SKM-1 (cell line): Measurements from ENCODE around the gene PPP6R3.
"Not testable (repeated sequence)": the region's sequence is repeated elsewhere in the genome, so short reads cannot be mapped to it uniquely, and the experiment has no call there.

Experiments
- DNase-seq: peaks from one replicate; lab custom pipeline; 2025; ENCODE audit not compliant: unreplicated experiment; lab: John Stamatoyannopoulos, UW

Gene PPP6R3

DNA sequence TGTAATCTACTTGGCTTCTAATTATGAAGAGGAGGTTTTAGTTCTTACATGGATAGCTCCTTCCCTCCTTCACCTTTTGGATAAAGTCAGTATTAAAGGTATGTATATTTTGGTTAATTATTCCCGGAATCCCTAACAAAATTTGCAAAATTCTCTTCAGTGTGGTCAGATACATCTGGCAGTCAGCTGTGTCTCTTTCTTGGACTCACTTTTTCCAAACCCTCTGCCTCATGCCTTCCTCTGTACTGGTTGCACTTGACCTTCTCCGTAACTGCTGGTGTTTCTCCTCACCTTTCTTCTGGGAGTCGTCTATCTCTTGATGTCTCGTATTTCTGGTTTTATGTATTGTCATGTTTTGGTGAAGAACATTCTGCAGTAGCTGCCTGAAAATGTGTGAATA is 62.5 kb downstream of the PPP6R3 start:
- DNase-seq: no peak

DNA sequence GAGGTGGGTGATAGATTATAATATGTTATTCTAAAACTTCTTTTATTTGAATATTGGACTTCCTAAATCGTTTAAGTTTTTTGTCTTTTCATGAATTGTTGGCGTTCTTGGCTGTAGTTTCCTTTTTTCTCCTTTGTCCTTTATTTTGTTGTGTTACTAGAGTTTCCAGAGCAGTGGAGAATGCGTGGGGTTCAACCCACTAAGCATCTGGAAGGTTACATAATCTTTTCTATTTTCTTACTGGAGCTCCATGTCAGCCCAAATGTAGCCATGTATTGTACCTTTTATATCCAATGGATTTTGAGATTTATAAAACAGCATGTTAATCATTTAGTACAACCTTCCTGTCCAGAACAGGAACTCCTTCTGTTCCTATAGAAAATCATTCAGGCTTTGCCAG is 63.2 kb downstream of the PPP6R3 start:
- no peak for DNase-seq

- DNase-seq: no peak
Measured at GRCh38 chr11:68524213-68524612, 63.7 kb downstream of the PPP6R3 start.

GRCh38 chr11:68524681-68525080 is 64.1 kb downstream of the PPP6R3 start:
- DNase-seq: no peak

DNA sequence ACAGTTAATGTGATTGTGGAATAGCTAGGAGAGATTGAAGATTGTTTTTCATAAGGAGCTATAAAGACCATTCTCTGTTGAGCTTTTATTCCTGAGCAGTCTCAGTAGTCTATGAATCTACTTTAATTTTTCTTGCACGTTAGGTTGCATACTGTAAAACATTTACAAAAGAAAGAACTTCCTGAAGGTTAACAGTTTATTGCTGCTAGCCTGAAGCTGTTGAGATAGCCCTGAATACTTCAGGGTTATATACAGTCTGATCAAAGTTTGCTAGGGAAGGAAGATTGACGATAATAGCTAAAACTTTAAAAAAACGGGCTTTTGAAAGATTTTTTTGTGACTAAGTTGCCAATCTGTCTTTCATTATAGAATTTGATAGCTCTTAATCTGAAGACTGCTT is 64.8 kb downstream of the PPP6R3 start:
- DNase-seq: no peak

- no peak for DNase-seq
Measured at GRCh38 chr11:68525930-68526329, 65.4 kb downstream of the PPP6R3 start.

DNA sequence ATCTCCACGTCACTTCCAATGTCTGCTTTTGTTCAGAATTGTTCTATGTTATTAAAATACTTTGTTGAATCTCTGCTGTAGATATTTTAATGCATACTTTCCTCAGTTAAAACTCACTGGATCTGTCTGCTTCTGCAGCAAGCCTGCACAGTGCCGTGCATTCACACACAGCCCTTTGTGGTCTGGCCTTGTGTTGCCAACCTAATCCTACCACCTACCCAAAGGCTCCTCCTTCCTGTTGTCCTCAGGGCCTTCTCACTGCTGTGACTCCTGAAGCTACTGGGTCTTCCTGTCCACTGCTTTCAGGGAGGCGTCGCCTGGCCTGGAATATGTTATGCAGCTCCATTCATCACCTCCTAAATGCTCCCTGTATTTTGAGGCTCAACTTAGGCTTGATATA is 67.0 kb downstream of the PPP6R3 start:
- DNase-seq: no peak

- no peak for DNase-seq
Measured at GRCh38 chr11:68528630-68529029, 68.1 kb downstream of the PPP6R3 start.

DNA sequence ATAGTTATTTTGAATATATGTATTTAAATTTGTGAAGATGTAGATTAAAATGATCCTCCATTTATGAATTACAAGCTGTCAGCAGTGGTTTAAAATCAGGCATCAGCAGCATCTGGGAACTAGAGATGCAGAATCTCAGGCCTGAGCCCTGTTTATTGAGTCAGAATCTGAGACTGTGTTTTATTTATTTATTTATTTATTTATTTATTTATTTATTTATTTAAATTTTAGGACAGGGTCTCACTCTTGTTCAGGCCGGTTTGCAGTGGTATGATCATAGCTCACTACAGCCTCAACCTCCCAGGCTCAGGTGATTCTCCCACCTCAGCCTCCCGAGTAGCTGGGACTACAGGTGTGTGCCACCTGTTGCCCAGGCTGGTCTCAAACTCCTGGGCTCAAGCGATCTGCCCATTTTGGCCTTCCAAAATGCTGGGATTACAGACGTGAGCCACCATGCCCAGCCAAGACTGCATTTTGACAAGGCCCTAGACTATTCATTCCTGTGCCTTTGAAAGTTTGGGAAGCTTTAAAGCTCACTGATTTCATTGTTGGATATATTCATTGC is 70.7 kb downstream of the PPP6R3 start:
- DNase-seq: no peak

DNA sequence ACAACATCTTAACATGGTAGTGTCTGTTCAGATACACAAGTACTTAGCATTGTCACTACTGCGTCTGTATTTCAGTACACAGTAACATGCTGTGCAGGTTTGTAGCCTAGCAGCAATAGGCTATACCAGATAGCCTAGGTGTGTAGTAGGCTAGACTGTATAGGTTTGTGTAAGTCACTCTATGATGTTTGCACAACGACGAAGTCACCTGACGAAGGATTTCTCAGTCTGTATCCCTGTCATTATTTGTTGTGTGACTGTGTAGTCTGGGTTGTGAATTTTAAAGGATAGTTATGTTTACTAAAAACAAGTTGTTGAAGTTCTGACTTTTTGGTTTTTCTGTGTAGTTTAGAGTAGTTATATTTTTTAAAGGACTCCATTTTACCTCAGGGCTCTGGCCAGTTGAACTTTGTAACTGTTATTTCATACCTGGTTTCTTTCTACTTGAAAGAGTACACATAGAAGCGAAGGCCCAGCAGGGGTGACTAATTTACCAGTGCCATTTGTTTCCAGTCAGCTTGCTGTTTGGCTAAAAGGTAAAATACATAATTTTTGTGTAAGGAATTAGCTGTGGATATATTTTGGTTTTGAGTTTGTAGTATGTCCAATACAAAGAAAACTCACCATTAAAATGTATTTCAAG is 72.3 kb downstream of the PPP6R3 start:
- no peak for DNase-seq

DNA sequence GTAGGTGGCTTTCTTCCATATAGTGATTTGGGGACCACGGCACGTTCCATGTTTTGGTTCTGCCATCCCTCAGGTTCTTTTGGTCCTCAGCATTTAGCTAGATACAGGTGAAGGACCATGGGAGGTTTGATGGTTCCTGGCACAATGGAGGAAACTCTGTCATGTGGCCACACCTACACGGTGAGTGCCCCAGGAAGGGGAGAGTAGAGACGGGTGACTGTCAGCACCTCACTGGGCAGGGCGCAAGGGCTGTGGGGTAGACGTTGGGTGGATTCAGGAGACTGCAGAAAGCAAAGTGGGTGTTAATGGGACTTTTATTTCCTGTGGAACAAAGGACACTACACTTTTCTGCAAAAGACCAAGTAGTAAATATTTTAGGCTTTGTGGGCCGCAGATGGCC is 73.4 kb downstream of the PPP6R3 start:
- no peak for DNase-seq

- DNase-seq: no peak
Measured at GRCh38 chr11:68535098-68535497, 74.5 kb downstream of the PPP6R3 start.

GRCh38 chr11:68536706-68537105 is 76.2 kb downstream of the PPP6R3 start:
- no peak for DNase-seq

DNA sequence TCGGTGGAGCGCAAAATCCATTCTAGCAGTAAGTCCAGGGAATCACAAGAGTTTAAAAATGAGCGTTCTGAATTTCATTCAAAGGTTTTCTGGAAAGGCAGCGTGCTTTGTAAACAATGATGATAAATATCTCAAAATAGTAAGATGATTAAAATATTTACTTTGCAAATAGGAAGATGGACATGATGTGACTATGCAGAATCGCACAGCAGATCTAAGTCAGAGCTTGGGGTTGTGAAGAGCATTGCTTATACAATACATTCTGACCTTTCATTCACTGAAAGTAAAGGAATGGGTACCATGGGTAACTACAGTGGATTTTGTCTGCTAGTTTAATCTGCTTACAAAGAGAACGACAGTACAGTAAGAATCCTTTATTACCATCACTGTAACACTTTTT is 77.5 kb downstream of the PPP6R3 start:
- no peak for DNase-seq

DNA sequence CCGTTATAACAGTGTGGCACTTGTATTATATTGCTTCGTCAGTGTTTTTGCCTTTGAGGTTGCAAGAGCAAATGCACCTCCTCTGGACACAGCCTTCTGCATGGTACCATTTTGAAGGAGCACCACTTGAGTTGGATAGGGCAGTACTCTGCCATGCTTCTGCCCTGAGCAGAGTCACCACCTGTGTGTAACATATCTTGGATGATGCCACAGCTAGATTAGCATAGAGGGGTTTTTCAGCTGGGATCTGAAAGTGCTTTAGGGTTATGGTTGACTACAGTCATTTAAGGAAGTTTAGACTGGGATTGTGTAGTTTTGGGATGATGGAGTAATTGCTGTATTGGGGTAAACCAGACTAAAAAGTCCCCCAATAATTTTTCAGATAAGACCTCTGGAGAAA is 78.8 kb downstream of the PPP6R3 start:
- no peak for DNase-seq

DNA sequence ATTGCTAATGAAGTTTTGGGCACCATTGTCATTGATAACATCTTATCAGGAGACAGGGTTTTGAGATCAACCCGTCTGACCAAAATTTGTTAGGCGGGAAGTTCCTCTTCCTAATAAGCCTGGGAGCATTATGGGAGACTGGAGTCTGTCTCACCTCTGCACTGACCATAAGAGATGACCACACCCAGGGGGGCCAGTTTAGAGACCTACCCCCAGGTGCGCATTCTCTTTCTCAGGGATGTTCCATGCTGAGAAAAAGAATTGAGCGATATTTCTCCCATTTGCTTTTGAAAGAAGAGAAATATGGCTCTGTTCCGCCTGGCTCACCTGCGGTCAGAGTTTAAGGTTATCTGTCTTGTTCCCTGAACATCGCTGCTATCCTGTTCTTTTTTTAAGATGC is 80.0 kb downstream of the PPP6R3 start:
- not testable (repeated sequence) for DNase-seq

DNA sequence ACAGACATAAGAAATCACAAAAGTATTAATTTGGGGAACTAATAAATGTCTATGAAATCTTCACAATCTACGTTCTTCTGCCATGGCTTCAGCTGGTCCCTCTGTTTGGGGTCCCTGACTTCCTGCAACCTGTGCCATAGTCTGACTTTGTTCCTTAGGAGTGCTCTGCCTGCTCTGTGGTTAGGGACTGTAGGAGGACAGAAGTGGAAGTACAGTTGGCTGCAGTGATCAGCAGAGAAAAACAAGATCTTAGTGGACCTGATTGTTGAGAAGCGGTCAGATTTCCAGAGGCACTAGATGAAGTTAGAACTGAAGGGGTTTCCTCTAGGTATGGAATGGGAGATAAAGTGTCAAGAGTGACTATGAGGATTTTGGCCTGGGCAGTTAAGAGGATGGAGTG is 80.6 kb downstream of the PPP6R3 start:
- no peak for DNase-seq

- DNase-seq: no peak
Measured at GRCh38 chr11:68541991-68542390, 81.4 kb downstream of the PPP6R3 start.

DNA sequence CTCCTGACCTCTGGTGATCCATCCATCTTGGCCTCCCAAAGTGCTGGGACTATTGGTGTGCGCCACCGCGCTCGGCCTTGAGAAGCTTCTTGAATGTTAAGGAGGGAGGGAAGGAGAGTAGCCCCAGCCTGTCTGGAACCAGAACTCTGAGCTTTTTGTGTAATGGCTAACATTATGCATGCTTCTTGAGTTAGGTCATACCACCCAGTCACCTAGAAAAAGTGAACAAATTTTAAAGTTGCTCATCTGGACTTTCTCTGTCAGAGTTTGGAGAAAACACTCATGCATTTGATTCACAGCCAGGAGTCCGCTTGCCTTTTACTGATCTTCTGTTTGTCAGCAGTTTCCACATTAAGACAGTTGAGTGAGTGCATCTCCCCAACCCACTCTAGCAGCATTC is 82.1 kb downstream of the PPP6R3 start:
- DNase-seq: no peak

GRCh38 chr11:68543594-68543993 is 83.0 kb downstream of the PPP6R3 start:
- no peak for DNase-seq

GRCh38 chr11:68545347-68545746 is 84.8 kb downstream of the PPP6R3 start:
- DNase-seq: no peak

DNA sequence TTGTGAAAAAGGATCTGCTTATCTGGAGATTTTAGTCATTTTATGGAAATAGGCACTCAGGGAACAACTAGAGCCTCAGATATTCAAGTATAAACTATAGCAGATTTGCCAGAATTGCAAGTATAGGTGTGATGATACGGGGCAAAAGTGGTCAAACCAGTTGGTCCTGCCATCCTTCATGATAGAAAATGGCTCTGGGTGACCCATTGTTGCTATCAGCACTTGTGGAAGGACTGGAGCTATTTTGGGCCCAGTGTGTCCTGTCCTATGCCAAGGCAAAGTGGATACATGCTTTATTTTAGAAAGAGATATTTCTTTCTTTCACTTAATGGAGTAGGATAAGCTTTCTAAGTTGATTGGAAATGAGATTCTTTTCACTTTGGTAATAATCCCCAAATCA is 85.2 kb downstream of the PPP6R3 start:
- no peak for DNase-seq

DNA sequence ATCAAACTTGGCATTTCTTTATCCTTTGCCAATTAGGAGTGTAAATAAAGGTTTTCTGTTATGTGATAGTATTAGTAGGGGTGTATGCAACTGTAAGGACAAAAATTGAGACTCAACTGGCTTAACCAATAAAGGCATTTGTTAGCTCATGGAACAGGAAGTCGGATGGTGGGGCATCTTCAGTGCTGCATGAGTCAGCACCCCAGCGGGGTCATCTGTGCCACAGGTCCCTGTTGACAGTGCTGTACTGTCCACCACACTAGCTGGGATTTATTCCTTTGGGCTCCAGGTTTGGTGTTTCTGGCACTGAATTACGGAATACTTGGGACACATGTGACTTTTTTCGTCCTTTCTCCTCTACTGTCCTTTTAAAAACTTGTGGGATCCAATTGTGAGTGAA is 86.0 kb downstream of the PPP6R3 start:
- no peak for DNase-seq
